Measurements from ENCODE around the gene AFF3.

The AFF3 gene

DNA sequence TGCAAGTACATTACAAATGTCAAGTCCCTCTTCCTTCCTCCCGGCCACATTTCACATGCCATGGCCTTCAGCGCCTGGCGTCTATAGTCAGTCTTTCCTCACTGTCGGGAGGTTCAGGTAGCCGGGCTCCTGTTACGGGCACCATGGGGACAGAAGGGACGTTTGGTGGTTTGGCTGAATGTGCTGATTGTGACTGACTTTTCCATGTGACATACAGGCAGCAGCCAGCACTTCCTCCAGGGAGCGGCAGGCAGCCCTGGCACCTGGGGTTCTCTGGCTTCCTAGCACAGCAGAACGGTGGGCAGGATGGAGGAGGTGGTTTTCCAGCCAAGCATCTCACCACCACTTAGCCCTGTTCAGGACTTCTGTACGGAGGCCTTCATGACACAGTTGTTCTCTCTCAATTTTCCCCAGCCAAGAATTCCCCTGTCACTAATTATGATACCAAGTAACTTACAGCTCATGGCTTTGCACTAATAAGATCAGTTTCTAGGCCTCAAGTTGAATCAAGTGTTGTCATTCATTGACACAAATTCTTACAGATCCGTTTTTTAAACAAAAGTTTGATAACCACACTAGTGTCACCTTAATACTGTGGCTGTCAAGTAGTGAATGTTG lies 568.6 kb downstream of the AFF3 start:
- Histone ChIP-seq H3K4me1 (no peaks in the 10 kb centered on the region), H3K27me3 (no peaks in the 10 kb centered on the region), H3K9me3 (no peaks in the 10 kb centered on the region), H3K4me3 (ENCODE audit: low read depth, low read length) (no peak overlapping the region), H3K36me3 (no peaks in the 10 kb centered on the region)
- no peak for DNase-seq
- TF ChIP-seq CTCF (IDR thresholded peaks at IDR 0.05; ENCODE audit: low read depth, low read length) = no peak

- Histone ChIP-seq H3K4me3 (ENCODE audit: low read depth, low read length) (no peak overlapping the region), H3K27me3 (no peaks in the 10 kb centered on the region), H3K9me3 (no peaks in the 10 kb centered on the region), H3K36me3 (no peaks in the 10 kb centered on the region), H3K4me1 (no peaks in the 10 kb centered on the region)
- TF ChIP-seq CTCF (IDR thresholded peaks at IDR 0.05; ENCODE audit: low read depth, low read length) = no peak
- no peak for DNase-seq
Observed at GRCh38 chr2:99572373-99573164, 569.8 kb downstream of the AFF3 start.

GRCh38 chr2:99571954-99572353 lies 570.4 kb downstream of the AFF3 start:
- H3K4me1 ChIP-seq = no peaks in the 10 kb centered on the region
- H3K9me3 ChIP-seq = no peaks in the 10 kb centered on the region
- DNase-seq = no peak
- H3K27me3 ChIP-seq = no peaks in the 10 kb centered on the region
- no peak for TF ChIP-seq CTCF (IDR thresholded peaks at IDR 0.05; ENCODE audit: low read depth, low read length)
- H3K4me3 ChIP-seq (ENCODE audit: low read depth, low read length) = no peak overlapping the region
- no peaks in the 10 kb centered on the region for H3K36me3 ChIP-seq

- Histone ChIP-seq H3K4me3 (ENCODE audit: low read depth, low read length) (no peak overlapping the region), H3K27me3 (no peaks in the 10 kb centered on the region), H3K9me3 (no peaks in the 10 kb centered on the region), H3K36me3 (no peaks in the 10 kb centered on the region), H3K4me1 (no peaks in the 10 kb centered on the region)
- DNase-seq = no peak
- no peak for TF ChIP-seq CTCF (IDR thresholded peaks at IDR 0.05; ENCODE audit: low read depth, low read length)
Observed at GRCh38 chr2:99571533-99571932, 570.9 kb downstream of the AFF3 start.

DNA sequence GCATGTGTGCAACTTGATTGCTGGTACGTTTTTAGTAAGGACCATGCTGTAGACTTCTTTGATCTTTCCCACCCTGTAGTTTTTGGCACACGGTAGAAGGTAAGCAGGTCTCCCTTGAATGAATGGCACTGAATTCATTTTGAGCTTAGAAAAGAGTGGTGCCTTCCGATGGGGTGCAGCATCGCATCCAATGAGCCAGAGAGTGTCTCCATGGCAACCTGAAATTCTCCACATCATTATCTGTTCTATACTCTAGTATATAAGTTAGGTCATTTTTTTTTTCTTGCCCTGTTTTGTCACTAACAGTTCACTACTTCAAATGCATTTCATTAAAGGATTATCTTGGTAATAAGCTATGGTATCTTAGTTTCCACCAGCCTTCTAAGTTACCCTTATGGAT lies 571.4 kb downstream of the AFF3 start:
- Histone ChIP-seq H3K9me3 (no peaks in the 10 kb centered on the region), H3K4me1 (no peaks in the 10 kb centered on the region), H3K27me3 (no peaks in the 10 kb centered on the region), H3K36me3 (no peaks in the 10 kb centered on the region), H3K4me3 (ENCODE audit: low read depth, low read length) (no peak overlapping the region)
- no peak for DNase-seq
- TF ChIP-seq CTCF (IDR thresholded peaks at IDR 0.05; ENCODE audit: low read depth, low read length) = no peak

DNA sequence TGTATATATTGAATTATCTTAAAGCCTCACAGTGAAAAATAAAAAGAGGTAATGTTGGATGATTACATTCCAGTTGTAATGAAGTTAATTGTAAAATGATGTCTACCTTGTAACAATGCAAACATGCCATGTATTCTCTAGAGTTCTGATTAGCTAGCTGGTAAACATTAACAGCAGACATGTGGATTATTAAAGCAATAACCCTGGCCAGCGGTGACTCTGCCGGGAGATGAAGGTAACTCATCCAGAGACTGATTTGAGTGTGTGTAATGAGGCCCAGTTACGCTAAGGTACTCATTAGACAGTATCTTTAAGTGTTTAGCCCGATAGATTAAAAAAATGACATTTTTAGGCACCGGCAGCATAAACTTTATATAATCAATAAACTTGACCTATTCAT lies 573.0 kb downstream of the AFF3 start:
- no peaks in the 10 kb centered on the region for H3K4me1 ChIP-seq
- no peak for DNase-seq
- no peak for TF ChIP-seq CTCF (IDR thresholded peaks at IDR 0.05; ENCODE audit: low read depth, low read length)

More for the DNA sequence above, 573.0 kb downstream of the AFF3 start:
- no peaks in the 10 kb centered on the region for H3K36me3 ChIP-seq
- no peak overlapping the region for H3K4me3 ChIP-seq (ENCODE audit: low read depth, low read length)
- H3K27me3 ChIP-seq = no peaks in the 10 kb centered on the region
- no peaks in the 10 kb centered on the region for H3K9me3 ChIP-seq
